Lower lobe of right lung (tissue), 2 donors: Measurements from ENCODE around the gene DLEC1. TPM values are rescaled to one million over a fixed set of nuclear protein-coding genes. Genes with fewer than 3 reads are reported as not detected.

ENCODE experiments used
- ATAC-seq, 2 donors: fragments of 200-7000 bp; cut with Tn5 transposase; one replicate each; pipeline ENCODE4 v1.9.1; 2020 to 2022; ENCODE audit warnings: mild to moderate bottlenecking in 2 of 2, moderate library complexity in 2 of 2
- DNase-seq: peaks from one replicate; pipeline ENCODE4 v3.0.0-alpha.2; 2020
- H3K27ac ChIP-seq: fragments of 200-600 bp; one replicate; pipeline ENCODE4 v1.8.0; 2022
- H3K27me3 ChIP-seq: fragments of 200-600 bp; one replicate; pipeline ENCODE4 v1.8.0; 2022; ENCODE audit warnings: low read depth
- H3K36me3 ChIP-seq: fragments of 200-600 bp; one replicate; pipeline ENCODE4 v1.8.0; 2022; ENCODE audit warnings: mild to moderate bottlenecking
- H3K4me1 ChIP-seq: fragments of 200-600 bp; one replicate; pipeline ENCODE4 v1.8.0; 2022
- H3K4me3 ChIP-seq: fragments of 200-600 bp; one replicate; pipeline ENCODE4 v1.8.0; 2022; ENCODE audit warnings: mild to moderate bottlenecking
- H3K9me3 ChIP-seq: fragments of 200-600 bp; one replicate; pipeline ENCODE4 v1.8.0; 2022
- intact Hi-C: fragments of 100-400 bp; cut with DNase I; formaldehyde crosslinking; loops from one replicate; pipeline ENCODE4 v1.11.0; 2022
- total RNA-seq: library from RNA; stranded (reverse); fragmentation: NEBNext Ultra II Directional; extraction: Animal tissue kit (Norgen Biotek cat#: 25700); gene quantifications from one replicate; pipeline ENCODE4 v1.2.1, GENCODE V29; 2021
- TF ChIP-seq, protein P1 (sequence below): fragments of 200-600 bp; IDR thresholded peaks from one replicate; pipeline ENCODE4 v1.8.0; 2022; ENCODE audit warnings: antibody characterized with exemption, mild to moderate bottlenecking
- donor health status: DM: no; HTN: yes; CAD: no; lungs with severe emphysema.

Gene DLEC1
- total RNA-seq, 1 donor from 2014 or later = 15.0 TPM

DNA sequence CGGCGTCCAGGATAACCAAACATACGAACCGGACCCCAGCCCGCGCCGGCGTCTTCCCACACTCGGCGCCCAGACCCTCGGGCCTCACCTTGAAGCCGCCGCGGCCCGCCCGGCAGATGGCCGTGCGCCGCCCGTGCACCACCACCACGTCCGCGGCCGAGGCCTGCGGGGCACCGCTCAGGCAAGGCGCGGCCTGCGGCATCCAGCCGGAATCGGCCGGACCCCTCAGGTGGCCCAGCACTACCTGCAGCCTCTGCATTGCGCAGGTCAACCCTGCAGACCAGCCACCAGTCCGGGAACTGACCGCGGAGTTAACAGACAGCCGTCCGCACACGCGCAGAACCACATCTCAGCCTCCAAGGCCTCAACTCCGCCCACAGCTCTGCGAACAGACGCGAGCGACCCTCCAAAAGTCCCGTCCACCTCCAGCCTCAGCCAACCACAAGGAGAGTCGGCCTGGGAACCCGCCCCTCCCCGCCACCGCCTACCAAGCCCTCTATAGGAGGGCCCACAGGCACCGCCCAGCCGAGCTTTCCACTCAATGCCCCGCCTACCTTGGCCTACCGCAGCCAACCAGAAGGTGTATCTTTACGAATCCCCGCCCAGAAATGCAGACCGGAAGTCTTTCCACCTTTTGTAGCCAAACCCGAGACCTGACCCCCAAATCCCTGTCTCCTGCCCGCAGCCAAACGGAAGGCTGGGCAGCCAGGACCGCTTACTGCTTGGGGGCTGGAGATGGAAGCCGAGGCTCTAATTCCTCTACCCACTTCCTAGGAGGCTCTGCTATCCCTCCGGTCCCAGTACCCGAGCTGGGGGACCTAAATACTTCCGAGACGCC, 98.0 kb downstream of the DLEC1 start, which contains the start of gene ACAA1:
ACAA1 (minus strand) TSS at position 351 of the 838 bp plus-strand sequence; CDS start at position 259, 92 bp downstream.
- TF ChIP-seq, protein P1, sequence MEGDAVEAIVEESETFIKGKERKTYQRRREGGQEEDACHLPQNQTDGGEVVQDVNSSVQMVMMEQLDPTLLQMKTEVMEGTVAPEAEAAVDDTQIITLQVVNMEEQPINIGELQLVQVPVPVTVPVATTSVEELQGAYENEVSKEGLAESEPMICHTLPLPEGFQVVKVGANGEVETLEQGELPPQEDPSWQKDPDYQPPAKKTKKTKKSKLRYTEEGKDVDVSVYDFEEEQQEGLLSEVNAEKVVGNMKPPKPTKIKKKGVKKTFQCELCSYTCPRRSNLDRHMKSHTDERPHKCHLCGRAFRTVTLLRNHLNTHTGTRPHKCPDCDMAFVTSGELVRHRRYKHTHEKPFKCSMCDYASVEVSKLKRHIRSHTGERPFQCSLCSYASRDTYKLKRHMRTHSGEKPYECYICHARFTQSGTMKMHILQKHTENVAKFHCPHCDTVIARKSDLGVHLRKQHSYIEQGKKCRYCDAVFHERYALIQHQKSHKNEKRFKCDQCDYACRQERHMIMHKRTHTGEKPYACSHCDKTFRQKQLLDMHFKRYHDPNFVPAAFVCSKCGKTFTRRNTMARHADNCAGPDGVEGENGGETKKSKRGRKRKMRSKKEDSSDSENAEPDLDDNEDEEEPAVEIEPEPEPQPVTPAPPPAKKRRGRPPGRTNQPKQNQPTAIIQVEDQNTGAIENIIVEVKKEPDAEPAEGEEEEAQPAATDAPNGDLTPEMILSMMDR = no peak
- Histone ChIP-seq H3K27ac (peak within 1 kb of the TSS; percentile 96), H3K36me3 (peaks cover 48% of the 10 kb centered on the region), H3K4me3 (peak within 1 kb of the TSS; percentile 97), H3K27me3 (no peaks in the 10 kb centered on the region), H3K4me1 (peaks cover 68% of the 10 kb centered on the region), H3K9me3 (no peaks in the 10 kb centered on the region)
- DNase-seq = peak; percentile 100
- ATAC-seq = peak; percentile 96 to 97
- intact Hi-C loops = no loop called here

DNA sequence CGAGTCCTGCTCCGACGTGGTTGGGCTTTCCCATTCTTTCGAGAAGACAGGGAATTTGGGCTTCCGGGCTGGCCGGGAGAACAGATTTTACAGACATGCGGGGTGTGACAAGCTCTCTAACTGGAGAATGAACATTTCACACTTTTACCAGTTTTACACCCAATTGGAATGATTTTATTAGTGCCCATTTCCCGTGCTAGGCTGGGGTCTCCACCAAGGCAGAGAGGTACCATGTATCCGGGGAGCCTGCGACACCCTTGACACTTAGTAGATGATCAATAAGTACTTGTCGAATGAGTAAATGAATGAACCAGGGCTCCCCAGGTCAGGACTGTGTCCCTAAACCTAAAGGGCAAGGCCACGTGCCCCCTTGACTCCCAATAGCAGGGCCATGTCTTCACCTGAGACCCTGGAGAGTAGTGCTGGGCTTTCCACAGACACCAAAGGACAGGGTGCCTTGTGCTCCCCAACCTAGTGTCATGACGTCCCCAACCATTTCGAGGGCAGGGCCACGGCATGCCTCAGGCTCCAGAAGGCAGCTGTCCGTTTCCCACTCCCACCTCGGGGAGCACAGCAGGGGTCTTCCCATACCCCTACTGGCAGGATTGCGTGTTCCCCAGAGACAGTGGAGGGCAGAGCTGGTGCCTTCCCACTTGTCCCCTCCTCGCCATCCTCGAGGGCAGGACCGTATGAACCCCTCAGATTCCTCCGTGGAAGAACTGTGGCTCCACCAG, 98.8 kb downstream of the DLEC1 start:
- ATAC-seq (peak; percentile 0 to 35), DNase-seq (peak; percentile 49)
- H3K27me3 ChIP-seq = no peaks in the 10 kb centered on the region
- peak overlapping the region; percentile 96 for H3K27ac ChIP-seq
- intact Hi-C loops = no loop called here
- no peaks in the 10 kb centered on the region for H3K9me3 ChIP-seq
- peaks cover 48% of the 10 kb centered on the region for H3K36me3 ChIP-seq
- H3K4me1 ChIP-seq = peaks cover 60% of the 10 kb centered on the region
- TF ChIP-seq, protein P1 = no peak
- peak overlapping the region; percentile 97 for H3K4me3 ChIP-seq

DNA sequence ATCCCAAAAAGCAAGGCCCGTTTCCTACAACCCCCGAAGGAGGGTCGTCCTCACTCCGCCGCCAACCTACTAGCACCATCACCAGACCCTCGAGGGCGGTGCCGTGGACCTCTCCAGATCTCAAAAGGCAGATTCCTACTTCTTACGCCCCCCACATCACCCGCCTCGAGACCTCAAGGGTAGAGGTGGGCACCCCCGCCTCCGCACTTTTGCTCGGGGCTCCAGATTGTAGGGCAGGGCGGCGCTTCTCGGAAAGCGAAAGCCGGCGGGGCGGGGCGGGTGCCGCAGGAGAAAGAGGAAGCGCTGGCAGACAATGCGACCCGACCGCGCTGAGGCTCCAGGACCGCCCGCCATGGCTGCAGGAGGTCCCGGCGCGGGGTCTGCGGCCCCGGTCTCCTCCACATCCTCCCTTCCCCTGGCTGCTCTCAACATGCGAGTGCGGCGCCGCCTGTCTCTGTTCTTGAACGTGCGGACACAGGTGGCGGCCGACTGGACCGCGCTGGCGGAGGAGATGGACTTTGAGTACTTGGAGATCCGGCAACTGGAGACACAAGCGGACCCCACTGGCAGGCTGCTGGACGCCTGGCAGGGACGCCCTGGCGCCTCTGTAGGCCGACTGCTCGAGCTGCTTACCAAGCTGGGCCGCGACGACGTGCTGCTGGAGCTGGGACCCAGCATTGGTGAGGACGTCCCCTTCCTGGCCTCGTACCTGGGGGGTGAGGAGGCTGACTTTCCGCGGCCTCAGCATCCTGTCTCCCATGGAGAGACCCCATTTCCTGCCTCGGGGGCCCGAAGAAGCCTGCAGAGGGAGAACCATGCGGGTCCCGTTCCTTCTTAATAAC, 99.6 kb downstream of the DLEC1 start, which contains the start of gene MYD88:
MYD88 (plus strand) TSS at position 313 of the 842 bp plus-strand sequence; CDS start at position 353, 40 bp downstream.
- TF ChIP-seq, protein P1 = no peak
- H3K27ac ChIP-seq = peak within 1 kb of the TSS; percentile 96
- no peaks in the 10 kb centered on the region for H3K9me3 ChIP-seq
- H3K36me3 ChIP-seq = peaks cover 41% of the 10 kb centered on the region
- ATAC-seq = peak; percentile 70 to 76
- intact Hi-C loops = no loop called here
- no peaks in the 10 kb centered on the region for H3K27me3 ChIP-seq
- peak; percentile 94 for DNase-seq
- peak within 1 kb of the TSS; percentile 97 for H3K4me3 ChIP-seq
- H3K4me1 ChIP-seq = peaks cover 61% of the 10 kb centered on the region

DNA sequence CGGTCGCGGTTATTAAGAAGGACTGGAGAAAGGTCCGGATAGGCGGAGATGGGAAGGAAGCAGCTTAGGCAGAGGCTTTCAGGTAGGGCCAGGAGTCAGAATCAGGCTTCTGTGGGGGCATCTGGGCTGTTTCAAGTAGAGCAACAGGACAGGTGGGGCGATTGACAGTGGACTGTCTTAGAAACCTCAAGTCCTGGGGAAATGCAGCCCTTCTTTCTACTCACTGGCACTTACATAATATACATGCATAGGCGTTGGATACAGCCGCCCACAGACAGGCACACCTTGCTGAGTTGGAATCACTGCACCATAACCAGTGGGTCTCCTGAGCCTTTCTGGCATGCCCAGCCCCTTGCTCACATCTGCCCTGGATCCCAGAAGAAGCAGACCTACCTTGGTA, 100.2 kb downstream of the DLEC1 start:
- H3K27ac ChIP-seq = peak overlapping the region; percentile 96
- peak; percentile 33 for DNase-seq

More for the DNA sequence above, 100.2 kb downstream of the DLEC1 start:
- Histone ChIP-seq H3K9me3 (no peaks in the 10 kb centered on the region), H3K27me3 (no peaks in the 10 kb centered on the region), H3K36me3 (peaks cover 35% of the 10 kb centered on the region), H3K4me1 (peaks cover 57% of the 10 kb centered on the region), H3K4me3 (peak overlapping the region; percentile 97)
- intact Hi-C loops = no loop called here
- no peak for ATAC-seq
- TF ChIP-seq, protein P1 = no peak
